ENCODE data around the gene RIN2. TPM values are rescaled to one million over a fixed set of nuclear protein-coding genes. Genes with fewer than 3 reads are reported as not detected.

The RIN2 gene
- total RNA-seq, 3 donors from 2014 or later (not counting 1 experiment from before 2014, with no cell fraction given): 0.72 to 2.7 (median 2.7) TPM

GRCh38 chr20:19715986-19716385 is 42.1 kb upstream of the RIN2 start:
- Histone ChIP-seq H3K27ac (ENCODE audit: low read length) (no peak overlapping the region), H3K36me3 (ENCODE audit: control insufficient read depth, insufficient read depth, low read length) (no peaks in the 10 kb centered on the region), H3K4me1 (ENCODE audit: control insufficient read depth, insufficient read depth, low read length) (no peaks in the 10 kb centered on the region), H3K9me3 (ENCODE audit: control insufficient read depth, insufficient read depth, low read length) (peaks cover 9% of the 10 kb centered on the region), H3K4me3 (ENCODE audit: low read length) (no peak overlapping the region), H3K27me3 (ENCODE audit: control insufficient read depth, insufficient read depth, low read length) (no peaks in the 10 kb centered on the region)
- no peak overlapping the region for H3K27ac Mint-ChIP-seq
- no peaks in the 10 kb centered on the region for H3K9me3 Mint-ChIP-seq
- no peaks in the 10 kb centered on the region for H3K36me3 Mint-ChIP-seq
- DNase-seq: no peak
- TF ChIP-seq CTCF (IDR thresholded peaks at IDR 0.05): no peak
- intact Hi-C loops (cut with micrococcal nuclease): no loop called here
- no peaks in the 10 kb centered on the region for H3K27me3 Mint-ChIP-seq (ENCODE audit: low read depth in 2 of 2)
- ATAC-seq: no peak
- no peak overlapping the region for H3K4me3 Mint-ChIP-seq
- no peaks in the 10 kb centered on the region for H3K4me1 Mint-ChIP-seq
- WGBS (ENCODE audit: insufficient coverage): 96% methylated on average over 3 of the region's 3 CpGs

DNA sequence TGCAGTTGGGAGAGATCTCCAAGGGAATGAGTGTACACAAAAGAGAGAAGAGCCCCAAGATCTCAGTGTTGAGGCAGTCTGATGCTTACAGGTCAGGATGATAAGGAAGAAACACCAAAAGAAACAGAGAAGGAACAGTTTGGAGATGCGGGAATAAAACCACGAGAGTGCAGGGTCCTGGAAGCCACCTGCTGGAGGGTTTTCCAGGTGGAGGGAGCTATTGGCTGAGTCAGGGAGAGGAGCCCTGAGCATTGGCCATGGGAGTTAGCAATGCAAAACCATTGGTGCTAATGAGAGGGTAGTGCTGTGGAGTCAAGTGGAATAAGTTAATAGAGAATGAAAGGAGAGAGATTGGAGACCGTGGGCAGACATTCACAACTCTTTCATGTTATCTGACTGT is 39.2 kb upstream of the RIN2 start:
- Mint-ChIP-seq H3K4me1 (no peaks in the 10 kb centered on the region), H3K4me3 (no peak overlapping the region), H3K36me3 (no peaks in the 10 kb centered on the region), H3K9me3 (no peaks in the 10 kb centered on the region), H3K27ac (no peak overlapping the region), H3K27me3 (ENCODE audit: low read depth in 2 of 2) (no peaks in the 10 kb centered on the region)
- no peaks in the 10 kb centered on the region for H3K27me3 ChIP-seq (ENCODE audit: control insufficient read depth, insufficient read depth, low read length)
- H3K36me3 ChIP-seq (ENCODE audit: control insufficient read depth, insufficient read depth, low read length): no peaks in the 10 kb centered on the region
- TF ChIP-seq CTCF (IDR thresholded peaks at IDR 0.05): no peak
- intact Hi-C loops (cut with micrococcal nuclease): no loop called here
- peaks cover 9% of the 10 kb centered on the region for H3K9me3 ChIP-seq (ENCODE audit: control insufficient read depth, insufficient read depth, low read length)
- no peak overlapping the region for H3K4me3 ChIP-seq (ENCODE audit: low read length)
- WGBS (ENCODE audit: insufficient coverage): 84% methylated on average over 3 of the region's 3 CpGs
- DNase-seq (no peak), ATAC-seq (no peak)
- no peaks in the 10 kb centered on the region for H3K4me1 ChIP-seq (ENCODE audit: control insufficient read depth, insufficient read depth, low read length)
- H3K27ac ChIP-seq (ENCODE audit: low read length): no peak overlapping the region

- Histone ChIP-seq H3K27ac (ENCODE audit: low read length) (no peak overlapping the region), H3K27me3 (ENCODE audit: control insufficient read depth, insufficient read depth, low read length) (no peaks in the 10 kb centered on the region), H3K36me3 (ENCODE audit: control insufficient read depth, insufficient read depth, low read length) (no peaks in the 10 kb centered on the region), H3K4me3 (ENCODE audit: low read length) (no peak overlapping the region), H3K9me3 (ENCODE audit: control insufficient read depth, insufficient read depth, low read length) (peaks cover 8% of the 10 kb centered on the region), H3K4me1 (ENCODE audit: control insufficient read depth, insufficient read depth, low read length) (no peaks in the 10 kb centered on the region)
- DNase-seq (no peak), ATAC-seq (no peak)
- WGBS (ENCODE audit: insufficient coverage): 91% methylated on average over 18 of the region's 18 CpGs
- no peak overlapping the region for H3K27ac Mint-ChIP-seq
- no peaks in the 10 kb centered on the region for H3K36me3 Mint-ChIP-seq
- intact Hi-C loops (cut with micrococcal nuclease): no loop called here
- no peaks in the 10 kb centered on the region for H3K27me3 Mint-ChIP-seq (ENCODE audit: low read depth in 2 of 2)
- no peak overlapping the region for H3K4me3 Mint-ChIP-seq
- no peak for TF ChIP-seq CTCF (IDR thresholded peaks at IDR 0.05)
- no peaks in the 10 kb centered on the region for H3K9me3 Mint-ChIP-seq
- no peaks in the 10 kb centered on the region for H3K4me1 Mint-ChIP-seq
Measured at GRCh38 chr20:19720991-19721390, 37.1 kb upstream of the RIN2 start.

- no peak overlapping the region for H3K4me3 Mint-ChIP-seq
- no peaks in the 10 kb centered on the region for H3K4me1 Mint-ChIP-seq
- no peaks in the 10 kb centered on the region for H3K4me1 ChIP-seq (ENCODE audit: control insufficient read depth, insufficient read depth, low read length)
- DNase-seq (no peak), ATAC-seq (no peak)
- H3K4me3 ChIP-seq (ENCODE audit: low read length): no peak overlapping the region
- no peak overlapping the region for H3K27ac ChIP-seq (ENCODE audit: low read length)
- H3K36me3 ChIP-seq (ENCODE audit: control insufficient read depth, insufficient read depth, low read length): no peaks in the 10 kb centered on the region
- no peak for TF ChIP-seq CTCF (IDR thresholded peaks at IDR 0.05)
- H3K9me3 ChIP-seq (ENCODE audit: control insufficient read depth, insufficient read depth, low read length): no peaks in the 10 kb centered on the region
- no peaks in the 10 kb centered on the region for H3K9me3 Mint-ChIP-seq
- no peak overlapping the region for H3K27ac Mint-ChIP-seq
- 88% methylated on average over 3 of the region's 4 CpGs for WGBS (ENCODE audit: insufficient coverage)
- no peaks in the 10 kb centered on the region for H3K27me3 Mint-ChIP-seq (ENCODE audit: low read depth in 2 of 2)
- H3K36me3 Mint-ChIP-seq: no peaks in the 10 kb centered on the region
- intact Hi-C loops (cut with micrococcal nuclease): no loop called here
- H3K27me3 ChIP-seq (ENCODE audit: control insufficient read depth, insufficient read depth, low read length): no peaks in the 10 kb centered on the region
Measured at GRCh38 chr20:19723051-19723450, 35.0 kb upstream of the RIN2 start.

Data from natural killer cell (primary cell).